HEK293T (cell line): ENCODE measurements around the gene RNF150.

ENCODE experiments used
- CTCF ChIA-PET: fragments of 350-600 bp; formaldehyde crosslinking; extraction: SDS; loops from one replicate; lab custom pipeline; 2021; ENCODE audit warnings: antibody characterized with exemption, inconsistent platforms; lab: Yijun Ruan, JAX
- POLR2A ChIA-PET: fragments of 350-600 bp; formaldehyde crosslinking; extraction: SDS; loops from one replicate; lab custom pipeline; 2020; ENCODE audit warnings: antibody characterized with exemption, inconsistent platforms; lab: Yijun Ruan, JAX
- DNase-seq: peaks from one replicate; pipeline ENCODE4 v3.0.0; 2012; ENCODE audit warnings: mixed read lengths; ENCODE audit errors: extremely low spot score
- ARNT ChIP-seq: fragments of 450-650 bp; IDR thresholded peaks from 2 replicates; pipeline ENCODE4 v1.6.1; 2017; ENCODE audit warnings: mild to moderate bottlenecking
- BHLHE40 ChIP-seq: fragments of 450-650 bp; IDR thresholded peaks from 2 replicates; pipeline ENCODE4 v1.6.1; 2016; ENCODE audit warnings: mild to moderate bottlenecking, moderate library complexity, borderline replicate concordance
- CTBP1 ChIP-seq: fragments of 450-650 bp; IDR thresholded peaks from 2 replicates; pipeline ENCODE4 v1.6.1; 2016; ENCODE audit warnings: borderline replicate concordance
- ELF4 ChIP-seq: fragments of 450-650 bp; IDR thresholded peaks from 2 replicates; pipeline ENCODE4 v1.6.1; 2017; ENCODE audit warnings: antibody characterized with exemption
- FOXA1 ChIP-seq: fragments of 450-650 bp; IDR thresholded peaks from 2 replicates; pipeline ENCODE4 v1.6.1; 2016; ENCODE audit warnings: mild to moderate bottlenecking
- FOXK2 ChIP-seq: fragments of 450-650 bp; IDR thresholded peaks from 2 replicates; pipeline ENCODE4 v1.6.1; 2016; ENCODE audit warnings: mild to moderate bottlenecking
- FOXM1 ChIP-seq: fragments of 450-650 bp; IDR thresholded peaks from 2 replicates; pipeline ENCODE4 v1.6.1; 2017; ENCODE audit warnings: mild to moderate bottlenecking, borderline replicate concordance
- HDGF ChIP-seq: fragments of 450-650 bp; IDR thresholded peaks from 2 replicates; pipeline ENCODE4 v1.6.1; 2017; ENCODE audit warnings: antibody characterized with exemption, borderline replicate concordance
- L3MBTL2 ChIP-seq: fragments of 450-650 bp; conservative IDR thresholded peaks from 2 replicates; pipeline ENCODE4 v1.6.1; 2016; ENCODE audit warnings: mild to moderate bottlenecking
- LEF1 ChIP-seq: fragments of 450-650 bp; IDR thresholded peaks from 2 replicates; pipeline ENCODE4 v1.6.1; 2017; ENCODE audit warnings: mild to moderate bottlenecking, borderline replicate concordance
- NFRKB ChIP-seq: fragments of 450-650 bp; IDR thresholded peaks from 2 replicates; pipeline ENCODE4 v1.6.1; 2016; ENCODE audit warnings: mild to moderate bottlenecking, moderate library complexity
- SP1 ChIP-seq: fragments of 450-650 bp; IDR thresholded peaks from 2 replicates; pipeline ENCODE4 v1.6.1; 2017
- SUZ12 ChIP-seq: fragments of 450-650 bp; IDR thresholded peaks from 2 replicates; pipeline ENCODE4 v1.6.1; 2016; ENCODE audit warnings: mild to moderate bottlenecking
- TARDBP ChIP-seq: fragments of 450-650 bp; IDR thresholded peaks from 2 replicates; pipeline ENCODE4 v1.6.1; 2016
- ZNF384 ChIP-seq: fragments of 450-650 bp; IDR thresholded peaks from 2 replicates; pipeline ENCODE4 v1.6.1; 2016
- TF ChIP-seq, protein P1 (sequence below): fragments of 450-650 bp; IDR thresholded peaks from 2 replicates; pipeline ENCODE4 v1.6.1; 2016

Gene RNF150

DNA sequence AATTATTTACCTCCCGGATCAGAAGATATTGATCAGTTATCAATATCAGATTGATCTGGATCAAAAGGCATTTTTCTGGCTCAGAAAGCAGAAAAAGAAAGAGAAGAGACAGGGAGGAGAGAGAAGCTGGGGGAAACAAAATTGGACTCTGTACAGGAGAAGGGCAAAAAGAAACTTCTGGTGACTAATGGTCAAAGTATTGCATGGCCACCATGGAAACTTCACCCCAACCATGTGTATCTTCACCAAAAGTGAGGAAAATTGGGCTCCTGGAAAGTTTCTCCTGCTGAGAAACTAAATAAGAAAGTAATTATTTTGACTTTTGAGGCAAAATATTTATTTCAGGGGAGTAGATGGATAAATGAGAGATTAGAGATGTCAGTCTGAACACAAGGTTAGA is 33.9 kb downstream of the RNF150 start:
- CTCF ChIA-PET = interaction anchor here (0.6 kb wide), 1 partner anchor 35 kb away, joined by 3 read pairs; no protein-coding TSS in a partner anchor
- TF ChIP-seq SUZ12 (no peak), CTBP1 (no peak), ARNT (no peak), FOXK2 (no peak), FOXM1 (no peak), L3MBTL2 (no peak), FOXA1 (no peak), HDGF (no peak), BHLHE40 (no peak), NFRKB (no peak), ZNF384 (no peak), TARDBP (no peak), SP1 (no peak), ELF4 (no peak), LEF1 (no peak)
- TF ChIP-seq, protein P1, sequence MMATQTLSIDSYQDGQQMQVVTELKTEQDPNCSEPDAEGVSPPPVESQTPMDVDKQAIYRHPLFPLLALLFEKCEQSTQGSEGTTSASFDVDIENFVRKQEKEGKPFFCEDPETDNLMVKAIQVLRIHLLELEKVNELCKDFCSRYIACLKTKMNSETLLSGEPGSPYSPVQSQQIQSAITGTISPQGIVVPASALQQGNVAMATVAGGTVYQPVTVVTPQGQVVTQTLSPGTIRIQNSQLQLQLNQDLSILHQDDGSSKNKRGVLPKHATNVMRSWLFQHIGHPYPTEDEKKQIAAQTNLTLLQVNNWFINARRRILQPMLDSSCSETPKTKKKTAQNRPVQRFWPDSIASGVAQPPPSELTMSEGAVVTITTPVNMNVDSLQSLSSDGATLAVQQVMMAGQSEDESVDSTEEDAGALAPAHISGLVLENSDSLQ = no peak
- POLR2A ChIA-PET = no interaction called here
- DNase-seq = no peak

DNA sequence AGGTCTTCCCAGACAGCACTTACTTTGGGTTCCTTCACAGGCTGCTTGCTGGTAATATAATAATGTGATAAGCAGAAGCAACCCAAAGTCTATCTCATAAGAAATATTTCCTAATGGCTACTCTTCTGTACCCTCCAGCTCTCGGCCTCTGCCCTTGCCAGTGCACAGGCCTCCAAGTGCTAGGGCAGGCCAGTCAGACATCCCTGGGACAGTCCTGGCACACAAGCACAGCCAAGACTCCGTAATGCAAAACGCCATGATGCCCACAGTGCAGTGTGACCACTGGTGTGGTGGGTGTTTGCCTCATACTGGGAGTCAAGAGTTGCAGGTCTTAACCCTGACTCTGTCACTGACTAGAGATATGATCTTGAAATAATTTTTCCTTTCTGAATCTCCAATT is 35.1 kb downstream of the RNF150 start:
- ChIA-PET POLR2A (no interaction called here), CTCF (no interaction called here)

DNA sequence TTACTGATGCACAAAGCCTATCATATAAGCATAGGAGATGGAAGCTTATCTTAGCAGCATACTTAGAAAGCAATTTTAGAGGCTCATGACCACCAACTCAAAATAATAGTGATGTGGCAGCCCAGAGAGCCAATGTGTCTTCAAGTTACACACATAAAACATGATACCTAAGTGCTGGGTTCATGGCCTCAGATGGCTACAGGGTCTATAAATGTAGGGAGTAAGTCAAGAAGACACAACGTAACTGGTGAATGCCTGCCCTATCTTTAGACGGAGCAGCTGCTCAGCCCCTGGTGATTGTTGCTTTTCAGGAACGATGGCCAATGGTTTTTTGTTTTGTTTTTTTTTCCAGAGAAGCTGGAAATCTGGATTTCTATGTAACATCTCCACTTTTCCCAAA is 42.8 kb downstream of the RNF150 start:
- no peak for DNase-seq
- CTCF ChIA-PET = no interaction called here
- POLR2A ChIA-PET = no interaction called here
- TF ChIP-seq FOXA1 (no peak), L3MBTL2 (0 out of 2 replicates have a peak, but pooled peaks have one; percentile 19)

More for the DNA sequence above, 35.1 kb downstream of the RNF150 start:
- DNase-seq = no peak
- TF ChIP-seq FOXM1 = no peak

DNA sequence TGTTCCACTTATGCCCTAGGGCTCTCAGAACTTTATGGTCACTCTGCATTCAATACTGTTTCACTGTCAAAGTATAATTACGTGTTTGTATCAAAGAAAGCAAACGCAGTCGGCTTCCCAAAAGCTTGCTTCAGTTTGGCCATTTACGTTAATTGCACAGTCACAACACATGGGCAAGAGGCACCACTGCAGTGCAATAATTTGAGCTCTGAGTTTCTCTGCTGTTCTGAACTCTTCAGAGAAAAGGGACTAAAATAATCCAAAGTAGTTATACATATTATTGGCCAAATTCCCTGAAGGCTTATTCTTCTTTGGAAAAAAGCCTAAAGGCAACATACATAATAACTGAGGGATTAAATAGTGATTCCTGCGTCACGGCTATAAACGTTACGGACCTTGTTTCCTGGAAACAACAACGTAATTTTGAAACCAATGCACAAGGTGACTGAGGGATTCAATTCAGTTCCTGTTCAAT is 51.3 kb downstream of the RNF150 start:
- peak; percentile 21 for DNase-seq
- TF ChIP-seq L3MBTL2 (peak; percentile 24; the same call in 1 of the 2 replicates), FOXA1 (no peak)
- POLR2A ChIA-PET = interaction anchor here (0.9 kb wide), 1 partner anchor 45 kb away, joined by 3 read pairs; no protein-coding TSS in a partner anchor
- CTCF ChIA-PET = no interaction called here

DNA sequence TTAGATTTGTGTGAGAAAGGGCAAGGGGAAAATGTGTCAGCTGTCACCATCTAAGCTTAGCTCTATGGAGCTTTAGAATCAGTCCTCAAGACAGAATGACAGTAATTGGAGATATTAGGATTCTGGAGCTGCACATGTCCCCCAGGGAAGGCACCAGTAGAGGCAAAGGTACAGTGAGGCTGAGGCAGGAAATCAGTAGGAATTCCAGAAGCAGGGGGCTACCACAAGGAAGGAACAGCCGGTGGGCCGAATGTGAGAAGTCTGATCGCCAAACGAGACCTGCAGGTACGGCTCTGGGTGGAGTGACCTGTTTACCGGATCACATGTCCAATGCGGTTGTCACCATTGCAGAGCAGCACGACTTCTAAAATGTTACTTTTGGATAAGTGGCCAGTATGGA is 52.6 kb downstream of the RNF150 start:
- ChIA-PET CTCF (interaction anchor here (0.7 to 1.5 kb wide), 2 partner anchors 53 to 178 kb away, joined by 3 to 4 read pairs; partner anchors contain the start of gene RNF150), POLR2A (no interaction called here)
- TF ChIP-seq SP1 = no peak
- no peak for TF ChIP-seq CTBP1
- no peak for TF ChIP-seq BHLHE40
- TF ChIP-seq TARDBP = no peak
- no peak for TF ChIP-seq LEF1
- TF ChIP-seq SUZ12 = no peak
- TF ChIP-seq FOXM1 = no peak
- TF ChIP-seq FOXA1 = no peak
- TF ChIP-seq NFRKB = no peak
- TF ChIP-seq ARNT = no peak
- no peak for TF ChIP-seq ELF4
- TF ChIP-seq FOXK2 = no peak
- no peak for TF ChIP-seq ZNF384
- TF ChIP-seq L3MBTL2 = no peak
- no peak for TF ChIP-seq HDGF
- TF ChIP-seq, protein P1 = no peak
- DNase-seq = no peak

DNA sequence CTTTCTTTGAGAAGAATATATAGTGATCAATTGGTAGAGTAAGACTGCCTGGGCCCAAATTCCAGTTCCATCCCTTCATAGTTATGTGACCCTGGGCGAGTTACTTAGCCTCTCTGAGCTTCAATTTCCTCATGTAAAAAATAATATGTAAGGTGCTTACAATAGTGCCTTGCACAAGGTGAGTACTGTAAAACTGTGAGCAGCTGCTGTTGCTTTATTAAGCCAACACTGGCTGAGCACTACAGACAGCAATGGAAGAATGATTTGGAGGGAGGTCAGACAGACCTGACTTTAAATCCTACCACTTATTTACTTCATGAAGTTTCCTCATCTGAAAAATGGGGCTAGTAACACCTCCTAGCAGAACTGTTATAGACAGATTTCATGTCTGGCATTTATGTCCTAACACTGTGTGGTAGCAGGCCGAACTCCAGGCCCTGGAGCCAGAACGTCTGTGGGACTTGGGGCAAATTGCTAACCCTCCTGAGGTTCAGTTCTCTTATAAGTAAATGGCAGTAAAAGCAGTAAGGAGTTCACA is 53.8 kb downstream of the RNF150 start:
- no peak for DNase-seq
- POLR2A ChIA-PET = no interaction called here
- TF ChIP-seq FOXA1 (no peak), ELF4 (no peak), L3MBTL2 (no peak), HDGF (no peak), SUZ12 (no peak), CTBP1 (no peak), FOXK2 (no peak), NFRKB (no peak), ZNF384 (no peak)
- CTCF ChIA-PET = no interaction called here

DNA sequence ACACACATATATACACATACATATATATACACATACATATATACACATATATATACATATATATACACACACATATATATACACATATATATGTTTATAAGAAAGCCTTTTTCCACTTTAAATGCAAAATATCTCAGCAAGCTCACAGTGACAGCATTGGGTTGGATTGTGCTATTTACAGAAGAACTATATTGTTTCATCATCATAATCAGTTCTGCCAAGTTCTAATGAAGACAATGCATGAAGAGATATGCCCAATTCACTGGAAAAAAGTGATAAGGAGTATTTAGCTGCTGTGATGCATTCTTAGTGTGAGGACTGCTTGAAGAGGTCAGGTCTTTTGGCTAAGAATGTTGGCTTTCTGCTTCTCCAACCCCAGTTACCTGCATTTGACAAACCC is 54.4 kb downstream of the RNF150 start:
- TF ChIP-seq NFRKB (no peak), TARDBP (no peak), LEF1 (no peak), BHLHE40 (no peak), CTBP1 (no peak), L3MBTL2 (no peak), FOXK2 (no peak), FOXM1 (no peak), ZNF384 (no peak), HDGF (no peak), SP1 (no peak), SUZ12 (no peak), FOXA1 (no peak), ELF4 (no peak), ARNT (no peak)
- TF ChIP-seq, protein P1 = no peak
- DNase-seq = no peak
- ChIA-PET POLR2A (no interaction called here), CTCF (no interaction called here)
